Vagina (tissue), 2 donors: ENCODE data around the gene ETV7. TPM values are rescaled to one million over a fixed set of nuclear protein-coding genes. Genes with fewer than 3 reads are reported as not detected.
A peak's percentile ranks its signal among the peaks of the same experiment; 100 is the strongest.

Source experiments
- DNase-seq, 2 donors: peaks; one replicate each; pipeline ENCODE4 v3.0.0-alpha.2; 2017; ENCODE audit errors: extremely low spot score in 2 of 2
- H3K27ac ChIP-seq: fragments of 200-600 bp; sonication (generic); one replicate; pipeline ENCODE4 v1.5.1; 2019
- H3K27me3 ChIP-seq: fragments of 200-600 bp; sonication (generic); one replicate; pipeline ENCODE4 v1.5.1; 2019
- H3K36me3 ChIP-seq, 2 donors: fragments of 200-600 bp; sonication (generic); one replicate each; pipeline ENCODE4 v1.5.1; 2017 to 2019
- H3K4me1 ChIP-seq: fragments of 200-600 bp; sonication (generic); one replicate; pipeline ENCODE4 v1.5.1; 2019
- H3K4me3 ChIP-seq, 2 donors: fragments of 200-600 bp; sonication (generic); 1 replicate in 1 of 2; 2 replicates in 1 of 2; pipeline ENCODE4 v1.5.1; 2016 to 2019
- H3K9me3 ChIP-seq: fragments of 200-600 bp; sonication (generic); one replicate; pipeline ENCODE4 v1.5.1; 2019
- CTCF ChIP-seq, 3 experiments: fragments of 450-650 bp in 2 of 3; fragments of 200-600 bp in 1 of 3; sonication (generic) in 1 of 3; IDR thresholded peaks; one replicate each; pipeline ENCODE4 v1.5.1; 2017 to 2019; ENCODE audit warnings: antibody characterized with exemption in 3 of 3, mild to moderate bottlenecking in 2 of 3, moderate library complexity in 2 of 3
- POLR2A ChIP-seq, 2 donors: fragments of 450-650 bp; IDR thresholded peaks; one replicate each; pipeline ENCODE4 v1.6.1; 2017; ENCODE audit warnings: antibody characterized with exemption in 2 of 2, mild to moderate bottlenecking in 2 of 2, moderate library complexity in 2 of 2
- POLR2AphosphoS5 ChIP-seq, 2 donors: sonication (generic); formaldehyde crosslinking; IDR thresholded peaks; one replicate each; pipeline ENCODE4 v1.9.0; 2017; ENCODE audit warnings: antibody characterized with exemption in 2 of 2, mild to moderate bottlenecking in 2 of 2, low read depth in 1 of 2; ENCODE audit not compliant: insufficient read depth in 1 of 2
- intact Hi-C: fragments of 100-400 bp; cut with DNase I; formaldehyde crosslinking; loops from one replicate; pipeline ENCODE4 v1.15.1; 2023
- total RNA-seq: library from RNA; depleted of rRNA; stranded (reverse); fragments of >200 nt; gene quantifications from one replicate; pipeline ENCODE4 v1.2.3, GENCODE V29; 2016

ETV7 gene
- total RNA-seq, 1 donor from 2014 or later: 2.2 TPM

GRCh38 chr6:36333931-36334725, 53.3 kb downstream of the ETV7 start:
- H3K36me3 ChIP-seq: no peaks in the 10 kb centered on the region
- peaks cover 17% of the 10 kb centered on the region for H3K4me1 ChIP-seq
- peak overlapping the region in 1 of 2 donors; percentile 28 for H3K4me3 ChIP-seq
- TF ChIP-seq POLR2AphosphoS5 (IDR thresholded peaks at IDR 0.05; ENCODE audit: insufficient read depth in 1 of 2, low read depth in 1 of 2) (peak in 1 of 2 donors; percentile 36), POLR2A (IDR thresholded peaks at IDR 0.05) (no peak)
- no peaks in the 10 kb centered on the region for H3K27me3 ChIP-seq
- no peak for DNase-seq
- H3K27ac ChIP-seq: peak overlapping the region; percentile 46
- no peaks in the 10 kb centered on the region for H3K9me3 ChIP-seq
- intact Hi-C loops: no loop called here

GRCh38 chr6:36333171-36333895, 54.1 kb downstream of the ETV7 start:
- Histone ChIP-seq H3K27ac (no peak overlapping the region), H3K9me3 (no peaks in the 10 kb centered on the region), H3K4me3 (no peak overlapping the region), H3K27me3 (no peaks in the 10 kb centered on the region), H3K36me3 (no peaks in the 10 kb centered on the region), H3K4me1 (peaks cover 17% of the 10 kb centered on the region)
- intact Hi-C loops: no loop called here
- no peak for TF ChIP-seq POLR2A (IDR thresholded peaks at IDR 0.05)
- no peak for DNase-seq

GRCh38 chr6:36331381-36331780, 56.1 kb downstream of the ETV7 start:
- Histone ChIP-seq H3K36me3 (no peaks in the 10 kb centered on the region), H3K27me3 (no peaks in the 10 kb centered on the region), H3K4me3 (no peak overlapping the region), H3K9me3 (no peaks in the 10 kb centered on the region), H3K27ac (no peak overlapping the region), H3K4me1 (peaks cover 17% of the 10 kb centered on the region)
- DNase-seq: no peak
- intact Hi-C loops: no loop called here
- TF ChIP-seq CTCF (IDR thresholded peaks at IDR 0.05) (no peak), POLR2A (IDR thresholded peaks at IDR 0.05) (no peak), POLR2AphosphoS5 (IDR thresholded peaks at IDR 0.05; ENCODE audit: insufficient read depth in 1 of 2, low read depth in 1 of 2) (no peak)

GRCh38 chr6:36330366-36330765, 57.1 kb downstream of the ETV7 start:
- H3K4me3 ChIP-seq: no peak overlapping the region
- H3K36me3 ChIP-seq: no peaks in the 10 kb centered on the region
- H3K9me3 ChIP-seq: no peaks in the 10 kb centered on the region
- DNase-seq: no peak
- H3K4me1 ChIP-seq: peaks cover 17% of the 10 kb centered on the region
- H3K27ac ChIP-seq: no peak overlapping the region
- intact Hi-C loops: no loop called here
- H3K27me3 ChIP-seq: no peaks in the 10 kb centered on the region
- no peak for TF ChIP-seq POLR2A (IDR thresholded peaks at IDR 0.05)
- no peak for TF ChIP-seq CTCF (IDR thresholded peaks at IDR 0.05)
- no peak for TF ChIP-seq POLR2AphosphoS5 (IDR thresholded peaks at IDR 0.05; ENCODE audit: insufficient read depth in 1 of 2, low read depth in 1 of 2)

- Histone ChIP-seq H3K4me3 (no peak overlapping the region), H3K27me3 (no peaks in the 10 kb centered on the region), H3K27ac (no peak overlapping the region), H3K4me1 (peaks cover 12% of the 10 kb centered on the region), H3K9me3 (no peaks in the 10 kb centered on the region), H3K36me3 (no peaks in the 10 kb centered on the region)
- DNase-seq: no peak
- no peak for TF ChIP-seq POLR2AphosphoS5 (IDR thresholded peaks at IDR 0.05; ENCODE audit: insufficient read depth in 1 of 2, low read depth in 1 of 2)
- no peak for TF ChIP-seq POLR2A (IDR thresholded peaks at IDR 0.05)
- TF ChIP-seq CTCF (IDR thresholded peaks at IDR 0.05): no peak
- intact Hi-C loops: no loop called here
Observed at GRCh38 chr6:36329798-36330291, 57.6 kb downstream of the ETV7 start.
